K562 (cell line): ENCODE data around the gene ELMO1. TPM values are rescaled to one million over a fixed set of nuclear protein-coding genes. Genes with fewer than 3 reads are reported as not detected.

ENCODE experiments used
- BRCA1 ChIP-seq, 2 experiments: fragments of 450-650 bp in 1 of 2; sonication (generic) in 1 of 2; formaldehyde crosslinking in 1 of 2; IDR thresholded peaks; 2 replicates each; pipeline versions ENCODE4 v1.5.0 to v1.6.1; 2017 to 2020; ENCODE audit warnings: mild to moderate bottlenecking in 1 of 2, missing genetic modification reagents in 1 of 2
- EP400 ChIP-seq: fragments of 450-650 bp; IDR thresholded peaks from 2 replicates; pipeline ENCODE4 v1.6.1; 2017; ENCODE audit warnings: antibody characterized with exemption, mild to moderate bottlenecking, moderate library complexity
- ETV5 ChIP-seq: sonication (generic); formaldehyde crosslinking; IDR thresholded peaks from 2 replicates; pipeline ENCODE4 v1.4.0; 2020; ENCODE audit warnings: low read depth, mild to moderate bottlenecking, missing genetic modification reagents
- FOS ChIP-seq: IDR thresholded peaks from 3 replicates; pipeline ENCODE4 v1.6.1; 2011; ENCODE audit not compliant: insufficient read length; ENCODE audit errors: extremely low read depth
- FUS ChIP-seq: fragments of 200-400 bp; formaldehyde crosslinking; optimal IDR thresholded peaks from 2 replicates; pipeline ENCODE3; 2017; ENCODE audit warnings: low read depth, low read length
- HMG20A ChIP-seq: fragments of 450-650 bp; formaldehyde crosslinking; conservative IDR thresholded peaks from 2 replicates; pipeline ENCODE4 v1.4.0; 2020; ENCODE audit warnings: mild to moderate bottlenecking, mixed read lengths
- HNRNPUL1 ChIP-seq: fragments of 200-400 bp; formaldehyde crosslinking; IDR thresholded peaks from 2 replicates; pipeline ENCODE4 v1.6.1; 2017; ENCODE audit warnings: low read length
- HOXB6 ChIP-seq: fragments of 250-450 bp; sonication (Bioruptor Pico); IDR thresholded peaks from 2 replicates; pipeline ENCODE4 v1.5.1; 2022; ENCODE audit warnings: mild to moderate bottlenecking, borderline replicate concordance
- ID3 ChIP-seq, 2 experiments: fragments of 250-450 bp in 1 of 2; fragments of 450-650 bp in 1 of 2; sonication (Bioruptor Pico) in 1 of 2; IDR thresholded peaks; 2 replicates each; pipeline versions ENCODE4 v1.6.1 to v1.8.0; 2016 to 2021; ENCODE audit warnings: mild to moderate bottlenecking in 2 of 2, moderate library complexity in 2 of 2, missing compliant biosample characterization in 1 of 2, missing genetic modification characterization in 1 of 2
- NFYB ChIP-seq: IDR thresholded peaks from 2 replicates; pipeline ENCODE4 v1.6.1; 2011; ENCODE audit warnings: mild to moderate bottlenecking, moderate library complexity; ENCODE audit not compliant: insufficient read length; ENCODE audit errors: extremely low read depth
- PHF20 ChIP-seq: fragments of 450-650 bp; IDR thresholded peaks from 2 replicates; pipeline ENCODE4 v1.6.1; 2018; ENCODE audit not compliant: partially characterized antibody
- RAD51 ChIP-seq: fragments of 450-650 bp; IDR thresholded peaks from 2 replicates; pipeline ENCODE4 v1.7.1; 2016; ENCODE audit warnings: low read depth, mild to moderate bottlenecking, borderline replicate concordance
- RFX1 ChIP-seq: fragments of 450-650 bp; IDR thresholded peaks from 2 replicates; pipeline ENCODE4 v1.6.1; 2016; ENCODE audit warnings: mild to moderate bottlenecking, moderate library complexity
- SIX5 ChIP-seq, 2 experiments: IDR thresholded peaks; 2 replicates each; pipeline ENCODE4 v1.6.1; 2011; ENCODE audit warnings: low read length in 2 of 2, borderline replicate concordance in 1 of 2, low read depth in 1 of 2, mild to moderate bottlenecking in 1 of 2, moderate library complexity in 1 of 2; ENCODE audit not compliant: insufficient read depth in 1 of 2
- SRSF1 ChIP-seq: fragments of 200-400 bp; formaldehyde crosslinking; IDR thresholded peaks from 2 replicates; pipeline ENCODE4 v1.6.1; 2017; ENCODE audit warnings: mild to moderate bottlenecking, low read depth, low read length, moderate library complexity
- TAF15 ChIP-seq: fragments of 200-400 bp; formaldehyde crosslinking; IDR thresholded peaks from 2 replicates; pipeline ENCODE4 v1.6.1; 2017; ENCODE audit warnings: mild to moderate bottlenecking, low read depth, low read length, moderate library complexity
- TOE1 ChIP-seq, 2 experiments: fragments of 450-650 bp in 1 of 2; sonication (generic) in 1 of 2; formaldehyde crosslinking in 1 of 2; IDR thresholded peaks; 2 replicates each; pipeline versions ENCODE4 v1.7.1 to v1.8.0; 2016 to 2022; ENCODE audit warnings: borderline replicate concordance in 2 of 2, mild to moderate bottlenecking in 2 of 2, antibody characterized with exemption in 1 of 2, inconsistent platforms in 1 of 2, low read depth in 1 of 2, missing genetic modification reagents in 1 of 2, moderate library complexity in 1 of 2
- ZC3H4 ChIP-seq: sonication (generic); formaldehyde crosslinking; IDR thresholded peaks from 2 replicates; pipeline ENCODE4 v1.9.0; 2021; ENCODE audit warnings: missing genetic modification reagents, borderline replicate concordance
- ZFP1 ChIP-seq: fragments of 450-650 bp; formaldehyde crosslinking; IDR thresholded peaks from 2 replicates; pipeline ENCODE4 v1.4.0; 2020; ENCODE audit warnings: mild to moderate bottlenecking, mixed read lengths
- ZNF121 ChIP-seq: sonication (generic); formaldehyde crosslinking; conservative IDR thresholded peaks from 2 replicates; pipeline ENCODE4 v1.8.0; 2022; ENCODE audit warnings: missing genetic modification reagents
- ZNF143 ChIP-seq: sonication (generic); formaldehyde crosslinking; IDR thresholded peaks from 2 replicates; pipeline ENCODE4 v1.9.0; 2022; ENCODE audit warnings: mild to moderate bottlenecking, missing genetic modification reagents
- ZNF184 ChIP-seq: sonication (generic); formaldehyde crosslinking; IDR thresholded peaks from 2 replicates; pipeline ENCODE4 v1.5.0; 2020; ENCODE audit warnings: missing genetic modification reagents
- ZNF24 ChIP-seq: fragments of 450-650 bp; IDR thresholded peaks from 2 replicates; pipeline ENCODE4 v1.6.1; 2016
- ZNF354B ChIP-seq: fragments of 250-450 bp; sonication (Bioruptor Pico); IDR thresholded peaks from 2 replicates; pipeline ENCODE4 v1.4.0; 2020
- polyA plus RNA-seq, 8 experiments: library from polyadenylated mRNA; depleted of rRNA in 4 of 8; stranded (reverse) in 5 of 8; unstranded in 3 of 8; fragments of >200 nt; fragmentation: Nextera tagmentation in 2 of 8; fragmentation: Illumina TruSeq in 1 of 8; extraction: Ambion mirVana in 2 of 8; extraction: Trizol in 1 of 8; gene quantifications; 2 replicates each; pipeline versions ENCODE4 v1.2.1 to v1.2.3, GENCODE V29; 2011 to 2014; ENCODE audit warnings: inconsistent platforms in 1 of 8, missing spikeins in 1 of 8
- total RNA-seq, 7 experiments: library from RNA; depleted of rRNA in 6 of 7; stranded (reverse); fragments of >200 nt in 6 of 7; fragmentation: Illumina TruSeq in 2 of 7; extraction: Trizol in 2 of 7; gene quantifications; 2 replicates each; pipeline versions ENCODE4 v1.2.1 to v1.2.3, GENCODE V29; 2011 to 2021; ENCODE audit warnings: low replicate concordance in 1 of 7
- TF ChIP-seq, protein P1 (sequence below): fragments of 450-650 bp; IDR thresholded peaks from 2 replicates; pipeline ENCODE4 v1.6.1; 2017; ENCODE audit warnings: antibody characterized with exemption
- TF ChIP-seq, protein P2 (sequence below): sonication (generic); formaldehyde crosslinking; IDR thresholded peaks from 2 replicates; pipeline ENCODE4 v1.9.0; 2022; ENCODE audit warnings: mild to moderate bottlenecking, missing genetic modification reagents

Gene ELMO1
- total and polyA plus RNA-seq, 9 of the 15 experiments (the other 6 are each of a cell fraction or from before 2014, with no cell fraction given): 0.36 to 7.2 (median 3.6) TPM

- TF ChIP-seq TAF15 (no peak), HMG20A (CRISPR knock-in tag) (no peak), SIX5 (IDR thresholded peaks at IDR 0.05; ENCODE audit: borderline replicate concordance in 1 of 2, insufficient read depth in 1 of 2, low read depth in 1 of 2, low read length in 2 of 2) (peak; percentile 53 to 68; a peak in 3 of 4 replicates), PHF20 (no peak), RFX1 (no peak), ZNF354B (CRISPR knock-in tag) (no peak), BRCA1 (IDR thresholded peaks at IDR 0.05) (no peak), BRCA1 (CRISPR knock-in tag; IDR thresholded peaks at IDR 0.05) (no peak), ZNF24 (no peak), HOXB6 (CRISPR knock-in tag) (no peak), ZFP1 (CRISPR knock-in tag) (no peak), TOE1 (IDR thresholded peaks at IDR 0.05; ENCODE audit: borderline replicate concordance) (peak; percentile 87), TOE1 (CRISPR knock-in tag; IDR thresholded peaks at IDR 0.05; ENCODE audit: borderline replicate concordance, low read depth) (no peak), ZNF143 (peak; percentile 74), NFYB (peak; percentile 69), SRSF1 (no peak), ZNF184 (CRISPR knock-in tag) (no peak), ZNF121 (CRISPR knock-in tag) (no peak), FOS (peak; percentile 10), HNRNPUL1 (no peak), ZC3H4 (no peak), ETV5 (CRISPR knock-in tag) (no peak), RAD51 (peak; percentile 71; the same call in 1 of the 2 replicates), FUS (no peak), EP400 (no peak), ID3 (CRISPR knock-in tag; IDR thresholded peaks at IDR 0.05) (no peak), ID3 (tag; IDR thresholded peaks at IDR 0.05) (no peak)
- TF ChIP-seq, protein P1, sequence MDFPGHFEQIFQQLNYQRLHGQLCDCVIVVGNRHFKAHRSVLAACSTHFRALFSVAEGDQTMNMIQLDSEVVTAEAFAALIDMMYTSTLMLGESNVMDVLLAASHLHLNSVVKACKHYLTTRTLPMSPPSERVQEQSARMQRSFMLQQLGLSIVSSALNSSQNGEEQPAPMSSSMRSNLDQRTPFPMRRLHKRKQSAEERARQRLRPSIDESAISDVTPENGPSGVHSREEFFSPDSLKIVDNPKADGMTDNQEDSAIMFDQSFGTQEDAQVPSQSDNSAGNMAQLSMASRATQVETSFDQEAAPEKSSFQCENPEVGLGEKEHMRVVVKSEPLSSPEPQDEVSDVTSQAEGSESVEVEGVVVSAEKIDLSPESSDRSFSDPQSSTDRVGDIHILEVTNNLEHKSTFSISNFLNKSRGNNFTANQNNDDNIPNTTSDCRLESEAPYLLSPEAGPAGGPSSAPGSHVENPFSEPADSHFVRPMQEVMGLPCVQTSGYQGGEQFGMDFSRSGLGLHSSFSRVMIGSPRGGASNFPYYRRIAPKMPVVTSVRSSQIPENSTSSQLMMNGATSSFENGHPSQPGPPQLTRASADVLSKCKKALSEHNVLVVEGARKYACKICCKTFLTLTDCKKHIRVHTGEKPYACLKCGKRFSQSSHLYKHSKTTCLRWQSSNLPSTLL: no peak
- TF ChIP-seq, protein P2, sequence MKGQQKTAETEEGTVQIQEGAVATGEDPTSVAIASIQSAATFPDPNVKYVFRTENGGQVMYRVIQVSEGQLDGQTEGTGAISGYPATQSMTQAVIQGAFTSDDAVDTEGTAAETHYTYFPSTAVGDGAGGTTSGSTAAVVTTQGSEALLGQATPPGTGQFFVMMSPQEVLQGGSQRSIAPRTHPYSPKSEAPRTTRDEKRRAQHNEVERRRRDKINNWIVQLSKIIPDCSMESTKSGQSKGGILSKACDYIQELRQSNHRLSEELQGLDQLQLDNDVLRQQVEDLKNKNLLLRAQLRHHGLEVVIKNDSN (CRISPR knock-in tag): peak; percentile 52
Measured at GRCh38 chr7:36871863-36872262, 576.8 kb downstream of the ELMO1 start (continued).
